ENCODE measurements around the gene KRT6B.
"Not testable (repeated sequence)": the region's sequence is repeated elsewhere in the genome, so short reads cannot be mapped to it uniquely, and the experiment has no call there.

The KRT6B gene

GRCh38 chr12:52496054-52496453 lies 44.1 kb upstream of the KRT6B start:
- H3K4me3 ChIP-seq (ENCODE audit: control insufficient read depth, low read depth, low read length) = no peak overlapping the region
- peak; percentile 59 for DNase-seq (ENCODE audit: low read depth)

GRCh38 chr12:52495389-52495788 lies 43.4 kb upstream of the KRT6B start:
- no peak for TF ChIP-seq CTCF (conservative IDR thresholded peaks at IDR 0.05; ENCODE audit: control insufficient read depth, insufficient read depth, low read depth, low read length)
- DNase-seq (ENCODE audit: low read depth) = peak; percentile 45
- no peak overlapping the region for H3K4me3 ChIP-seq (ENCODE audit: control insufficient read depth, low read depth, low read length)

More at GRCh38 chr12:52496054-52496453, 44.1 kb upstream of the KRT6B start:
- TF ChIP-seq CTCF (conservative IDR thresholded peaks at IDR 0.05; ENCODE audit: control insufficient read depth, insufficient read depth, low read depth, low read length) = no peak

- no peak for TF ChIP-seq CTCF (conservative IDR thresholded peaks at IDR 0.05; ENCODE audit: control insufficient read depth, insufficient read depth, low read depth, low read length)
- DNase-seq (ENCODE audit: low read depth) = peak; percentile 88
- H3K4me3 ChIP-seq (ENCODE audit: control insufficient read depth, low read depth, low read length) = no peak overlapping the region
Observed at GRCh38 chr12:52494518-52494917, 42.6 kb upstream of the KRT6B start.

GRCh38 chr12:52494100-52494499 lies 42.2 kb upstream of the KRT6B start:
- H3K4me3 ChIP-seq (ENCODE audit: control insufficient read depth, low read depth, low read length) = no peak overlapping the region
- DNase-seq (ENCODE audit: low read depth) = peak; percentile 36
- TF ChIP-seq CTCF (conservative IDR thresholded peaks at IDR 0.05; ENCODE audit: control insufficient read depth, insufficient read depth, low read depth, low read length) = no peak

- no peak for DNase-seq (ENCODE audit: low read depth)
- H3K4me3 ChIP-seq (ENCODE audit: control insufficient read depth, low read depth, low read length) = no peak within 1 kb of the TSS
- TF ChIP-seq CTCF (conservative IDR thresholded peaks at IDR 0.05; ENCODE audit: control insufficient read depth, insufficient read depth, low read depth, low read length) = no peak
Observed at GRCh38 chr12:52493172-52493571, 41.2 kb upstream of the KRT6B start, which contains the start of gene KRT6A. TSS of gene KRT6A (minus strand) at chr12:52493257. CDS start at chr12:52493188, 69 bp downstream.

- not testable (repeated sequence) for H3K4me3 ChIP-seq (ENCODE audit: control insufficient read depth, low read depth, low read length); DNase-seq (ENCODE audit: low read depth)
Observed at GRCh38 chr12:52492405-52492804, 40.5 kb upstream of the KRT6B start.

GRCh38 chr12:52491495-52491894 lies 39.5 kb upstream of the KRT6B start:
- H3K4me3 ChIP-seq (ENCODE audit: control insufficient read depth, low read depth, low read length) = not testable (repeated sequence)

GRCh38 chr12:52488736-52489135 lies 36.8 kb upstream of the KRT6B start:
- no peak for DNase-seq (ENCODE audit: low read depth)
- H3K4me3 ChIP-seq (ENCODE audit: control insufficient read depth, low read depth, low read length) = no peak overlapping the region
- TF ChIP-seq CTCF (conservative IDR thresholded peaks at IDR 0.05; ENCODE audit: control insufficient read depth, insufficient read depth, low read depth, low read length) = no peak

More at GRCh38 chr12:52491495-52491894, 39.5 kb upstream of the KRT6B start:
- DNase-seq (ENCODE audit: low read depth) = not testable (repeated sequence)

- DNase-seq (ENCODE audit: low read depth); H3K4me3 ChIP-seq (ENCODE audit: control insufficient read depth, low read depth, low read length): not testable (repeated sequence)
Observed at GRCh38 chr12:52487744-52488443, 35.9 kb upstream of the KRT6B start.
